ENCODE data around the gene ACSF3. TPM values are rescaled to one million over a fixed set of nuclear protein-coding genes. Genes with fewer than 3 reads are reported as not detected.

Gene ACSF3
- total RNA-seq, 4 donors from 2014 or later = 17.8 to 20.7 (median 19.4) TPM

DNA sequence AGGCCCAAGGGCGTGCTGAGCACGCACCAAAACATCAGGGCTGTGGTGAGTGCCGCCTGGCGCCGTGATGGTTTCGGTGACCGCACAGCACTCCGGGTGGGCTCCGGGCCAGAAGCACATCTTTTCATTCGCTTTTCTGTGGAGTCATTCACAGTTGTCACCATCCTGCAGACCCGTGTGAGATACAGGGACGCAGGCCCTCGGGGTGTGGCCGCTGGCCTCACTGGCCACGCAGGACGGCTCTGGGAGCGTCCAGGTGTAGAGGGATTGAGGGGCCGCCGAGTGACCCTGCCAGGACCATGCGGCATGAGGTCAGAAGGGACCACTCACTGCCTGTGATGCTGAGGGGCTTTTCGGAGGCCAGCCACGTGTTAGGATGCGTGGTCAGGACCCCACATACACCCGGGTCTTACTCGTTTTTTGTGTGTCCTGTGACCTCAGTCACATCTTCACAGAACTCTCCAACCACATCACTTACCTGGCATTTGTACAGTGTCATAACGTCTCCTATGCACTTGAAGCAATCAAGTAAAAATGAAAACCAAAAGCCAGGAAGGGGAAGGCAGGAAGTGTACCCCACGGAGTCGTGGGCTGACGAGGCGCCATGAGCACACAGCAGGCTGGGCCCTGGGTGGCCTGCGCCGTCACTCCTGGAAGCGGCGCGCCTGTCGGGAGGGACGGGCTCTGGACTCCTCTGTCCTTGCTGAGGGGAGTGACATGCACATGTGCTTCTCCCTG lies 7.8 kb downstream of the ACSF3 start:
- no peak for ATAC-seq
- Histone ChIP-seq H3K36me3 (peaks cover 0 to 45% of the 10 kb centered on the region in 2 donors), H3K27me3 (no peaks in the 10 kb centered on the region), H3K4me1 (no peaks in the 10 kb centered on the region), H3K4me3 (no peak overlapping the region), H3K27ac (no peak overlapping the region), H3K9me3 (no peaks in the 10 kb centered on the region)
- in situ Hi-C loops (cut with MboI; ENCODE audit: low sequenced_read_pairs in 4 of 4) (no loop called here), intact Hi-C loops (cut with DNase I; ENCODE audit: low total_unique reads) (no loop called here)
- no peak for DNase-seq
- TF ChIP-seq CTCF (IDR thresholded peaks at IDR 0.05 in 4 of 5, conservative IDR thresholded peaks at IDR 0.05 in 1 of 5) (no peak), POLR2A (IDR thresholded peaks at IDR 0.05) (no peak)

DNA sequence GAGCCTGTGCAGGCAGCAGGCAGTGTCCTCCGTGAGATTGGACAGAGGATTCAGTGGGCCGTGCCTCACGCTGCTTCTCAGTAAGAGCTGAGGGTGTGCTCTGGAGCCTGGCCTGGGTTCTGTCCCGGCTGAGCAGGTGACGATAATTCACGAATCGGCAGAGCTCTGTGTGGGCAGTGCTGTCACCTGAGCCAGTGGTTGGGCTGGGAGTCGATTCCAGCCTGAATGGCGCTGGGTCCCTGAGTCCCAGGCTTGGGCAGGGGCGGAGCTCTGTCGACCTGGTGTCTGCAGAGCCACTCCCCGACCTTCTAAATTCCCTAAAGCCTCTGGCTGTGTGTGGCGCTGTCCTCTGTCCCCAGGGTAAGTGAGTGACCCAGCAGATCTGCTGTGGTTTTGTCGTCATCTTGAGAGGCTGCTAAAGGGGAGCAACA lies 8.4 kb downstream of the ACSF3 start:
- in situ Hi-C loops (cut with MboI; ENCODE audit: low sequenced_read_pairs in 4 of 4) = no loop called here
- Histone ChIP-seq H3K27me3 (no peaks in the 10 kb centered on the region), H3K4me1 (no peaks in the 10 kb centered on the region), H3K27ac (no peak overlapping the region), H3K36me3 (peaks cover 0 to 45% of the 10 kb centered on the region in 2 donors), H3K9me3 (no peaks in the 10 kb centered on the region), H3K4me3 (no peak overlapping the region)
- TF ChIP-seq CTCF (IDR thresholded peaks at IDR 0.05 in 4 of 5, conservative IDR thresholded peaks at IDR 0.05 in 1 of 5) (no peak), POLR2A (IDR thresholded peaks at IDR 0.05) (no peak)
- no peak for ATAC-seq
- no peak for DNase-seq
- intact Hi-C loops (cut with DNase I; ENCODE audit: low total_unique reads) = no loop called here

DNA sequence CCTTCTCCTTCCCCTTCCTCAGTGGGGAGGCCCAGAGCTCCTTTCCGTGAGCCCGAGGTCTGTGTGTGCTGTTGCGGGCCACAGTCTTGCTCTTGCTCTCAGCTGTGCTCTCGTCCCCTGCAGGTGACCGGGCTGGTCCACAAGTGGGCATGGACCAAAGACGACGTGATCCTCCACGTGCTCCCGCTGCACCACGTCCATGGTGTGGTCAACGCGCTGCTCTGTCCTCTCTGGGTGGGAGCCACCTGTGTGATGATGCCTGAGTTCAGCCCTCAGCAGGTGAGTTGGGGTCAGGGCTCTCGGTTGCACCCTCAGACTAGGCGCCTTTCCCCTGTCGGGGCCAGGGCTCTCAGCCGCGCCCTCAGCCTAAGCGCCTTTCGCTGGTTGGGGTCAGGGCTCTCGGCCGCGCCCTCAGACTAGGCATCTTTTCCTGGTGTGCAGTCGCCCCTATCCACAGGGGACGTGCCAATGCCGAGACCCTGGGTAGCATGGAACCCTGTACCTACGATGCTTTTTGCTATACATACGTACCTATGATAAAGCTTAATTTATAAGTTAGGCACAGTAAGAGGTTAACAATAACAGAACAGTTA lies 8.9 kb downstream of the ACSF3 start:
- Histone ChIP-seq H3K27me3 (no peaks in the 10 kb centered on the region), H3K4me3 (no peak overlapping the region), H3K4me1 (no peaks in the 10 kb centered on the region), H3K36me3 (peaks cover 0 to 45% of the 10 kb centered on the region in 2 donors), H3K9me3 (no peaks in the 10 kb centered on the region), H3K27ac (no peak overlapping the region)
- intact Hi-C loops (cut with DNase I; ENCODE audit: low total_unique reads) (no loop called here), in situ Hi-C loops (cut with MboI; ENCODE audit: low sequenced_read_pairs in 4 of 4) (no loop called here)
- no peak for ATAC-seq
- no peak for DNase-seq
- TF ChIP-seq CTCF (IDR thresholded peaks at IDR 0.05 in 4 of 5, conservative IDR thresholded peaks at IDR 0.05 in 1 of 5) (no peak), POLR2A (IDR thresholded peaks at IDR 0.05) (no peak)

DNA sequence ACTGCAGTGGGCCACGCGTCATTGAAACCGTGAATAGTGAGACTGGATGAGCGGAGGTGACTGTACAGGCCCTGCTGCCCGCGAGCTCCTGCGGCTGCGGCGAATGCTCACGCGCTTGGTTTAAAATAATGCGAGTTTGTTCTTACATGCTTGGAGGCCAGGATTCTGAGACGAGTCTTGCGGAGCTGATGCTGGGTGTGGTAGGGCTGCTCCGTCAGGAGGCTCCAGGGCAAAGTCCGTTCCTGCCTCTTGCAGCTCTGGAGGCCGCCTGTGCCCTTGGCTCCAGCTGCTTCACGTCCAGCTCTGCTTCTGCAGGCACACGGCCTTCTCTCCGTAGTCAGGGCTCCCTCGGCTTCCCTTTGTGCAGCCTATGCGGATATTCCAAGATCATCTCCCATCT lies 9.5 kb downstream of the ACSF3 start:
- Histone ChIP-seq H3K27ac (no peak overlapping the region), H3K27me3 (no peaks in the 10 kb centered on the region), H3K9me3 (no peaks in the 10 kb centered on the region), H3K4me1 (no peaks in the 10 kb centered on the region), H3K4me3 (no peak overlapping the region), H3K36me3 (peaks cover 0 to 45% of the 10 kb centered on the region in 2 donors)
- ATAC-seq (no peak), DNase-seq (no peak)
- intact Hi-C loops (cut with DNase I; ENCODE audit: low total_unique reads) (no loop called here), in situ Hi-C loops (cut with MboI; ENCODE audit: low sequenced_read_pairs in 4 of 4) (no loop called here)
- TF ChIP-seq POLR2A (IDR thresholded peaks at IDR 0.05) (no peak), CTCF (IDR thresholded peaks at IDR 0.05 in 4 of 5, conservative IDR thresholded peaks at IDR 0.05 in 1 of 5) (no peak)

Data from gastrocnemius medialis (tissue), 4 donors.